IPS-15b (cell line): ENCODE measurements around the gene KLHL8.
"Not testable (repeated sequence)": the region's sequence is repeated elsewhere in the genome, so short reads cannot be mapped to it uniquely, and the experiment has no call there.

Experiments
- H3K27me3 ChIP-seq: one replicate; pipeline ENCODE4 v1.6.1; 2013; ENCODE audit warnings: low read length; ENCODE audit not compliant: control insufficient read depth, insufficient read depth
- H3K36me3 ChIP-seq: one replicate; pipeline ENCODE4 v1.6.1; 2013; ENCODE audit warnings: low read length; ENCODE audit not compliant: control insufficient read depth, insufficient read depth
- H3K4me1 ChIP-seq: one replicate; pipeline ENCODE4 v1.6.1; 2013; ENCODE audit warnings: mild to moderate bottlenecking, low read length; ENCODE audit not compliant: control insufficient read depth, insufficient read depth
- H3K4me3 ChIP-seq: one replicate; pipeline ENCODE4 v1.5.1; 2013; ENCODE audit warnings: low read depth, low read length
- H3K9ac ChIP-seq: one replicate; pipeline ENCODE4 v1.6.1; 2013; ENCODE audit warnings: low read depth, mild to moderate bottlenecking, low read length
- H3K9me3 ChIP-seq: one replicate; pipeline ENCODE4 v1.6.1; 2013; ENCODE audit warnings: mild to moderate bottlenecking, low read length; ENCODE audit not compliant: control insufficient read depth, insufficient read depth

KLHL8 gene

DNA sequence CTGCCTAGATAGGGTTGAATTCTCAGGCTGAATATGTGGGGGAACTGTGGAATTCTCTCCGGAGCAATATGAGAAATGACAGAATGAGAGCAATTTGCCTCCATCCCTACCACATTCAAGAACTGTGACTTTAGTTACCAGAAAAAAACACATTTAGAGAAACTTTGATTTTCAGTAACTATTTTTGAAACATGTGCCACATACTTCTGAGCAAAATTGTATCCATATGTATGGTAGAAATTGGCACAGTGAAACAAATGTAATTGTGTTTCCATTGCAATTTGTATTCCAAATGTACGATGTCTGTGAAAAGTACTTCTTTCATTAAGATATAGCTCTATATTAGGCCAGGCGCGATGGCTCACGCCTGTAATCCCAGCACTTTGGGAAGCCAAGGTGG, 5.5 kb upstream of the KLHL8 start:
- H3K27me3 ChIP-seq: no peaks in the 10 kb centered on the region
- no peak overlapping the region for H3K9ac ChIP-seq
- H3K9me3 ChIP-seq: no peaks in the 10 kb centered on the region
- H3K4me3 ChIP-seq: no peak overlapping the region
- H3K36me3 ChIP-seq: no peaks in the 10 kb centered on the region
- no peaks in the 10 kb centered on the region for H3K4me1 ChIP-seq

GRCh38 chr4:87224141-87224923, 3.9 kb upstream of the KLHL8 start:
- Histone ChIP-seq H3K4me3 (no peak overlapping the region), H3K27me3 (peaks cover under 1% of the 10 kb centered on the region), H3K36me3 (no peaks in the 10 kb centered on the region), H3K4me1 (no peaks in the 10 kb centered on the region), H3K9ac (no peak overlapping the region), H3K9me3 (no peaks in the 10 kb centered on the region)

- H3K36me3 ChIP-seq: no peaks in the 10 kb centered on the region
- H3K27me3 ChIP-seq: peaks cover 3% of the 10 kb centered on the region
- no peaks in the 10 kb centered on the region for H3K4me1 ChIP-seq
- no peaks in the 10 kb centered on the region for H3K9me3 ChIP-seq
- peak overlapping the region; percentile 98 for H3K4me3 ChIP-seq
- H3K9ac ChIP-seq: peak overlapping the region; percentile 90
Measured at GRCh38 chr4:87219632-87220093, 755 bp downstream of the KLHL8 start.

GRCh38 chr4:87217235-87217763, 3.1 kb downstream of the KLHL8 start:
- not testable (repeated sequence) for H3K4me1 ChIP-seq, H3K27me3 ChIP-seq, H3K4me3 ChIP-seq, H3K9ac ChIP-seq, H3K9me3 ChIP-seq, H3K36me3 ChIP-seq

- no peaks in the 10 kb centered on the region for H3K9me3 ChIP-seq
- H3K9ac ChIP-seq: no peak overlapping the region
- no peak overlapping the region for H3K4me3 ChIP-seq
- H3K4me1 ChIP-seq: no peaks in the 10 kb centered on the region
- H3K27me3 ChIP-seq: peaks cover 3% of the 10 kb centered on the region
- H3K36me3 ChIP-seq: no peaks in the 10 kb centered on the region
Measured at GRCh38 chr4:87216469-87216868, 3.9 kb downstream of the KLHL8 start.

GRCh38 chr4:87213421-87214075, 6.9 kb downstream of the KLHL8 start:
- no peak overlapping the region for H3K9ac ChIP-seq

GRCh38 chr4:87211249-87211952, 9.0 kb downstream of the KLHL8 start:
- no peaks in the 10 kb centered on the region for H3K9me3 ChIP-seq
- H3K27me3 ChIP-seq: no peaks in the 10 kb centered on the region
- no peak overlapping the region for H3K4me3 ChIP-seq
- H3K36me3 ChIP-seq: no peaks in the 10 kb centered on the region
- H3K9ac ChIP-seq: no peak overlapping the region
- H3K4me1 ChIP-seq: no peaks in the 10 kb centered on the region

More at GRCh38 chr4:87213421-87214075, 6.9 kb downstream of the KLHL8 start:
- H3K27me3 ChIP-seq: no peaks in the 10 kb centered on the region
- H3K9me3 ChIP-seq: no peaks in the 10 kb centered on the region
- no peak overlapping the region for H3K4me3 ChIP-seq
- no peaks in the 10 kb centered on the region for H3K4me1 ChIP-seq
- H3K36me3 ChIP-seq: no peaks in the 10 kb centered on the region

GRCh38 chr4:87209696-87210095, 10.7 kb downstream of the KLHL8 start:
- Histone ChIP-seq H3K36me3 (no peaks in the 10 kb centered on the region), H3K9me3 (no peaks in the 10 kb centered on the region), H3K4me3 (no peak overlapping the region), H3K9ac (no peak overlapping the region), H3K4me1 (no peaks in the 10 kb centered on the region), H3K27me3 (no peaks in the 10 kb centered on the region)

DNA sequence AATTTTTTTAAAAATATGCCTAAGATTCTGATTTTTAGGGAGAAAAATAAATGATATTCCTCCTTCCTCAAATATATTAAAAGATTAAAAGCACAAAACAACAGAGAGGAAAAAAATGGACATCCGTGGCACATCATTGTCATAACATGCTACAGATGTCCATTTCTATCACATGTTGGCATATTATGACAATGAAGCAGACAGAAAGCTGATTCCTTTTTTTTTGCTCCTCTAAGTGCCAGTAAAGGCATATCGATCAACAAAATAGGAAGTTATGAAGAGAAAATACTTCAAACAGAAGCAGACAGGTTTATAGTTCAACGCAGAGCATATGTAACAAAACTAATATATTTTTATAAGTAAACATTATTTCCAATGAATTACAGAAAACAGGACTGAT, 11.2 kb downstream of the KLHL8 start:
- H3K4me3 ChIP-seq: no peak overlapping the region
- no peak overlapping the region for H3K9ac ChIP-seq
- H3K27me3 ChIP-seq: no peaks in the 10 kb centered on the region
- H3K4me1 ChIP-seq: no peaks in the 10 kb centered on the region
- no peaks in the 10 kb centered on the region for H3K9me3 ChIP-seq
- H3K36me3 ChIP-seq: no peaks in the 10 kb centered on the region

DNA sequence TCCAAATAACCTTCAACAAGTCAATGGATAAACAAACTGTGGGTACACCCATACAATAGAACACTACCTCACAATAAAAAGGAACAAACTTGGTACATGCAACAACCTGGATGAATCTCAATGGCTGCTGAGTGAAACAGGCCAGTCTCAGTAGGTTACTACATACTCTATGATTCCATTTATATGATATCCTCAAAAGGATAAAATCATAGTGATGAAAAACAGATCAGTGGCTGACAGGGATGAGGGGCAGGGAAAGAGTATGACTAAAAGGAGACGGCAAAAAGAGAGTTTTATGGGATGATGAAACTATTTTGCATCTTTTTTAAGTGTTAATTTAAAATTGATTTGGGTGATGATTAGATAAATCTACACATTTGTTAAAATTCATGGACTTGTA, 15.9 kb downstream of the KLHL8 start:
- Histone ChIP-seq H3K36me3 (no peaks in the 10 kb centered on the region), H3K4me1 (no peaks in the 10 kb centered on the region), H3K27me3 (no peaks in the 10 kb centered on the region), H3K4me3 (no peak overlapping the region), H3K9me3 (no peaks in the 10 kb centered on the region), H3K9ac (no peak overlapping the region)

- Histone ChIP-seq H3K36me3 (no peaks in the 10 kb centered on the region), H3K27me3 (no peaks in the 10 kb centered on the region), H3K9me3 (no peaks in the 10 kb centered on the region), H3K4me1 (peaks cover 2% of the 10 kb centered on the region), H3K4me3 (no peak overlapping the region), H3K9ac (no peak overlapping the region)
Measured at GRCh38 chr4:87196927-87197326, 23.5 kb downstream of the KLHL8 start.
